Cardiac muscle cell (in vitro differentiated cells and primary cell): ENCODE data around the gene PTPN22. TPM values are rescaled to one million over a fixed set of nuclear protein-coding genes. Genes with fewer than 3 reads are reported as not detected.
A peak's percentile ranks its signal among the peaks of the same experiment; 100 is the strongest.

ENCODE experiments used
- DNase-seq, 2 donors: peaks; one replicate each; pipeline versions ENCODE4 v3.0.0 to v3.0.0-alpha.2; 2010 to 2017; ENCODE audit warnings: low read depth in 1 of 2, low spot score in 1 of 2
- H3K27ac ChIP-seq: fragments of 200-600 bp; sonication (generic); 2 replicates; pipeline ENCODE4 v1.5.1; 2016
- H3K27me3 ChIP-seq: fragments of 200-600 bp; sonication (generic); 2 replicates; pipeline ENCODE4 v1.6.0; 2016; ENCODE audit warnings: control low read depth
- H3K36me3 ChIP-seq: fragments of 200-600 bp; sonication (generic); 2 replicates; pipeline ENCODE4 v1.5.1; 2016; ENCODE audit warnings: control low read depth
- H3K4me1 ChIP-seq: fragments of 200-600 bp; sonication (generic); 2 replicates; pipeline ENCODE4 v1.8.1; 2017; ENCODE audit warnings: low read depth, mild to moderate bottlenecking, mixed run types
- H3K4me3 ChIP-seq: fragments of 200-600 bp; sonication (generic); 2 replicates; pipeline ENCODE4 v1.5.1; 2016; ENCODE audit warnings: mild to moderate bottlenecking
- H3K9me3 ChIP-seq: fragments of 200-600 bp; sonication (generic); 2 replicates; pipeline ENCODE4 v1.5.1; 2017; ENCODE audit warnings: low read depth, mild to moderate bottlenecking, control low read depth
- polyA plus RNA-seq: library from polyadenylated mRNA; unstranded; fragments of >200 nt; fragmentation: Nextera tagmentation; extraction: Ambion mirVana; gene quantifications from 2 replicates; pipeline ENCODE4 v1.2.1, GENCODE V29; 2016
- total RNA-seq: library from RNA; depleted of rRNA; stranded (reverse); fragments of >200 nt; gene quantifications from 2 replicates; pipeline ENCODE4 v1.2.3, GENCODE V29; 2016
- TF ChIP-seq, protein P1 (sequence below): IDR thresholded peaks from 2 replicates; pipeline ENCODE4 v1.5.1; 2012; ENCODE audit warnings: low read depth, mild to moderate bottlenecking, low read length

PTPN22 gene
- total and polyA plus RNA-seq, 2 experiments from 2014 or later = not detected

DNA sequence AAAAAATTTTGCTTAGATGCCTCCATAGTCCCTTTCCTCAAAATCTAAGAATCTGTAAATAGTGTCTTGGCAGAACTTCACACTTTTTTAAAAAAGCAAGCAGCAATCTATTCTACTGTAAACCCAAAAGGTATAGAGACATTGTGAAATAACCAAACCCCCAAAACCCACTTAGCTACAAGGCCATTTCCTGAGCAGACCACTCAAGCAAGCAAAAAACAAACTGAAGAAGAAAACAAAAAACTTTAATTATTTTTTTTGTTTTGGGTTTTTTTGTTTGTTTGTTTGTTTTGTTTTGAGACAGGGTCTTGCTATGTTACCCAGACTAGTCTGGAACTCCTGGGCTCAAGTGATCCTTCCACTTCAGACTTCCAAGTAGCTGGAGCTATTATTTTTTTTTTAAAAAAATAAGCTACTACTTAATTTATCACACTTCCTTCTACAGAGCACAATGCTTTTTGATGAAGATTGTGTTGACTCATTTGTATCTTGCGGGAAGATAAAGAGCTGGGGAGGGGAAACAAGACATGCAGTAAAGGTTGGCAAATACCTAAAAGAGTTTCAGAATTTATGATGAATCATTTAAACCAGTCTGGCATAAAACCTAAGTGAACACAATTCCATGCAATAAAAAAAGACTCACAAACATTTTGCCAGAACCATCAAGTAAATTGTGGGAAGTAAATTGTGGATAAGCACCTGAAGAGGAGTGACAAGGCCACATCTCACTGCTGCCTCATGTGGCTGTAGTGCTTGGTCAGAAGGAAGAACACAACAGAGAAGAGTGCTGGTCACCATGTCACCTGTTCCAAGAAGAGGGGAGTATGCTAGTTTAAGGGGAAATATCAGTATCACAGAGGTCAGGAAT is 2.7 kb upstream of the PTPN22 start:
- H3K4me1 ChIP-seq = peaks cover 5% of the 10 kb centered on the region
- no peaks in the 10 kb centered on the region for H3K27me3 ChIP-seq
- no peak overlapping the region for H3K27ac ChIP-seq
- no peak overlapping the region for H3K4me3 ChIP-seq
- peak in 1 of 2 donors; percentile 64 for DNase-seq
- no peaks in the 10 kb centered on the region for H3K36me3 ChIP-seq
- H3K9me3 ChIP-seq = no peaks in the 10 kb centered on the region
- TF ChIP-seq, protein P1, sequence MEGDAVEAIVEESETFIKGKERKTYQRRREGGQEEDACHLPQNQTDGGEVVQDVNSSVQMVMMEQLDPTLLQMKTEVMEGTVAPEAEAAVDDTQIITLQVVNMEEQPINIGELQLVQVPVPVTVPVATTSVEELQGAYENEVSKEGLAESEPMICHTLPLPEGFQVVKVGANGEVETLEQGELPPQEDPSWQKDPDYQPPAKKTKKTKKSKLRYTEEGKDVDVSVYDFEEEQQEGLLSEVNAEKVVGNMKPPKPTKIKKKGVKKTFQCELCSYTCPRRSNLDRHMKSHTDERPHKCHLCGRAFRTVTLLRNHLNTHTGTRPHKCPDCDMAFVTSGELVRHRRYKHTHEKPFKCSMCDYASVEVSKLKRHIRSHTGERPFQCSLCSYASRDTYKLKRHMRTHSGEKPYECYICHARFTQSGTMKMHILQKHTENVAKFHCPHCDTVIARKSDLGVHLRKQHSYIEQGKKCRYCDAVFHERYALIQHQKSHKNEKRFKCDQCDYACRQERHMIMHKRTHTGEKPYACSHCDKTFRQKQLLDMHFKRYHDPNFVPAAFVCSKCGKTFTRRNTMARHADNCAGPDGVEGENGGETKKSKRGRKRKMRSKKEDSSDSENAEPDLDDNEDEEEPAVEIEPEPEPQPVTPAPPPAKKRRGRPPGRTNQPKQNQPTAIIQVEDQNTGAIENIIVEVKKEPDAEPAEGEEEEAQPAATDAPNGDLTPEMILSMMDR = peak; percentile 30

DNA sequence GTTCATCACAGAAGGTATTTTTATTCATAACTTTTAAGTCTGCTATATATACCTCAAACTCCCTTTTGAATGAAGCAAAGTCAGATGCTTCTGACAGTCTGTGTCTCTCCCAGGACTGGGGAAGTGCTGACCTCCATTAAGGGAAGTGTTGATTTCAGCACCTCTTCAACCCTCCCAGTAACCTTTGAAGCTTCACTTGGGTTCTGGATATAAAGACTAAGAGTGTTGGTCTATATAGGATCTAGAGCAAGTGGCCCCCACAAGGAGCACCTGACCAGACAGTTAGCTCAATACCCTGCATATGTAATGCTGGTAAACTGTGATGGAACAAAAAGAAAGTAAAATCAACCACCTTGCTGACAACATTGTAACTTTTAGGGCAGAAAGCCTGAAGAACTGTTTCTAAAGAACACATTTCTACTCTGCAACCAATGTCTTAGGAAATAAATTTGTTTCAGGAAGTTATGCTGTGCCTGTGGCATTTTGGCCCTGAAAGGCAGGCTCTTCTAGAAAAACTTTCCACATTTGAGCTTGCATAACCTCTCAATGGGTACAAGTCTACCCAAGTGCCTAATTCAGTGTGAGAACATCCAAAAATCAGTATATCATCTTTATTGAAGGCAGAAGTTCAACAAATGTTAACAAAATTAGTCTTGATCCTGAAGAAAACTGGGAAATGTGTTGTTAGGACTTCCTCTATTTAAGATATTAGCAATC is 865 bp upstream of the PTPN22 start:
- Histone ChIP-seq H3K27ac (no peak overlapping the region), H3K4me3 (no peak overlapping the region), H3K27me3 (no peaks in the 10 kb centered on the region), H3K9me3 (no peaks in the 10 kb centered on the region), H3K36me3 (no peaks in the 10 kb centered on the region), H3K4me1 (no peaks in the 10 kb centered on the region)
- peak in 1 of 2 donors; percentile 55 for DNase-seq
- TF ChIP-seq, protein P1 = no peak

DNA sequence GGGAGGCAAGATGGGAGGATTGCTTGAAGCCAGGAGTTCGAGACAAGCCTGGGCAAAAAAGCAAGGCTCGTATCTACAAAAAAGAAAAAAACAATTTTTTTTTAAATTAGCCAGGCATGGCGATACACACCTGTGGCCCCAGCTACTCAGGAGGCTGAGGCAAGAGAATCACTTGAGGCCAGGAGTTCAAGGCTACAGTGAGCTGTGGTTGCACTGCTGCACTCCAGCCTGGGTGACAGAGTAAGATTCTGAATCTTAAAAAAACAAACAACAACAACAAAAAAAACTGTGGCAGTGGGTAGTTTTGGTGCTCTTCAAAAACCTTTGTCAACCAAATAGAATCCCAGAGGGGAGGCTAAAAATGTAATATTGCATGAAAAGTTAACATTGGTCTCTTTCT is 734 bp downstream of the PTPN22 start:
- no peak overlapping the region for H3K4me3 ChIP-seq
- no peaks in the 10 kb centered on the region for H3K36me3 ChIP-seq
- TF ChIP-seq, protein P1 = no peak
- H3K9me3 ChIP-seq = no peaks in the 10 kb centered on the region
- H3K27ac ChIP-seq = no peak overlapping the region
- DNase-seq = no peak
- H3K4me1 ChIP-seq = no peaks in the 10 kb centered on the region
- no peaks in the 10 kb centered on the region for H3K27me3 ChIP-seq

DNA sequence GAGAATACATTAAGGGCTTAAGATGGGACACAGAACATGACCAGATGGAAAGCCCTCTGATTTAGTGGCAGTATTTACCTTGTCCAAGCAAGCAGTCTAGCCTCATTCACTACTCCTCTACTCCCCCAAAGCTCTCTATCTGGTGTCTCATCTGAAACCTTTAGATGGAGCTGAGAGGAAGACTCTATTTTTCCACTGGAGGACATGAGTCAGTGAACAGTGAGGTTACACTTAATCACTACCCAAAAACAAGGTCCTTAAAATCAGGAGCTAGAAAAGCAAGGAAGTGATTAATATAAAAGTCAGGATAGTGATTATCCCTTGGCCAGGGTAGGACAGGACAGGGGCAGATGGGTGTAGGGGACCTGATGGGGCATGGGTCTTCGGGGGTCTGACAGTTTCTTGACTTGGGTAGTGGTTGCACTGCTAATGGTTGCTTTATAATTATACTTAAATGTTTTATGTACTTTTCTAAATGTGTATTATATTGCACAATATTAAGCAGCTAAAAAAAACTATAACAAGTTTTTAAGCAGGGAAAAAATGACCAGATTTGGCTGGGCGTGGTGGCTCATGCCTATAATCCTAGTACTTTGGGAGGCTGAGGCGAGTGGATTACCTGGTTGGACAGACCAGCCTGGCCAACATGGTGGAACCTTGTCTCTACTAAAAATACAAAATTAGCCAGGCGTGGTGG is 3.0 kb downstream of the PTPN22 start:
- Histone ChIP-seq H3K9me3 (no peaks in the 10 kb centered on the region), H3K4me3 (no peak overlapping the region), H3K4me1 (no peaks in the 10 kb centered on the region), H3K36me3 (no peaks in the 10 kb centered on the region), H3K27ac (no peak overlapping the region), H3K27me3 (no peaks in the 10 kb centered on the region)
- TF ChIP-seq, protein P1 = no peak
- DNase-seq = no peak

DNA sequence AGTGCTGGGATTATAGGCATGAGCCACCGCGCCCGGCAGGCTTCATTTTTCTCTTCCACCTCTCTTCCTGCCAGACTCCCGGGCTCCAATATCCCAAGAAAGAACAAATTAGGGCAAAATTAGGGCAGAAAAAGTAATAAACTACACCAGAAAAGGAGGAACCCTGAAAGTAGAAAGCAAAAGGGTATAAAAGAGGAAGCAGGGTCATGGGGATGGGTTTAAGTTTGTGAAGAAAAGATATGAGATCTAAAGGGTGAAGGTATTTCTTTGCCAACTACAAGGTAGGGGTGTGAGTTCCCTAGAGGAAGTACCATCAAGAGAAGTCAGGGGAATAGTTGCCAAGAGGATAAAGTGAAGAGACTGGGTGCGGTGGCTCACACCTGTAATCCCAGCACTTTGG is 9.9 kb downstream of the PTPN22 start:
- TF ChIP-seq, protein P1 = no peak

More for the DNA sequence above, 9.9 kb downstream of the PTPN22 start:
- Histone ChIP-seq H3K36me3 (no peaks in the 10 kb centered on the region), H3K4me1 (no peaks in the 10 kb centered on the region), H3K27me3 (no peaks in the 10 kb centered on the region), H3K4me3 (no peak overlapping the region), H3K27ac (no peak overlapping the region), H3K9me3 (no peaks in the 10 kb centered on the region)
- DNase-seq = no peak
